NCI-H1105 treated with DMSO at 0.1 percent for 48 hours (cell line): ENCODE results near the gene ZNF423.

Experiments
- DNase-seq: peaks from one replicate; lab custom pipeline; 2025; lab: John Stamatoyannopoulos, UW

Gene ZNF423

DNA sequence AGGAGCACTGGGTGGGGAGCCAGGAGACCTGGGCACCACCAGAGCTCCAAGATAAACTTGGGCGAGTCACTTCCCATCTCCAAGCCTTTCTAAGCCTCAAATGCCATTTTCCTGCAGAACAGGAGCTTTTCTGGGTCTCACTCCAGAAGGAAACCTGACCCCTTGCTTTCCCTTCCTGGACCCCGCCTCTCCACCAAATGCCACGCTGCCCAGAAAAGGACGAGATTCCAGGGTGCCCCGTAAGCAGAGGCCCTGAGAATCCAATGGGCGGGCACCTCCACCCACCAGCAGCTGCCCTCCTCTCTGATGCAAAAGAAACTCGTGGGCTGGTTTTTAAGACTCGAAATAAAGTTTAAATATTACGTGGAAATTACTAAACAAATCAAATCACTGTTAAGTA, 31.3 kb downstream of the ZNF423 start:
- DNase-seq: no peak

- no peak for DNase-seq
Measured at GRCh38 chr16:49822649-49823370, 33.1 kb downstream of the ZNF423 start.

GRCh38 chr16:49821614-49822282, 34.2 kb downstream of the ZNF423 start:
- no peak for DNase-seq

DNA sequence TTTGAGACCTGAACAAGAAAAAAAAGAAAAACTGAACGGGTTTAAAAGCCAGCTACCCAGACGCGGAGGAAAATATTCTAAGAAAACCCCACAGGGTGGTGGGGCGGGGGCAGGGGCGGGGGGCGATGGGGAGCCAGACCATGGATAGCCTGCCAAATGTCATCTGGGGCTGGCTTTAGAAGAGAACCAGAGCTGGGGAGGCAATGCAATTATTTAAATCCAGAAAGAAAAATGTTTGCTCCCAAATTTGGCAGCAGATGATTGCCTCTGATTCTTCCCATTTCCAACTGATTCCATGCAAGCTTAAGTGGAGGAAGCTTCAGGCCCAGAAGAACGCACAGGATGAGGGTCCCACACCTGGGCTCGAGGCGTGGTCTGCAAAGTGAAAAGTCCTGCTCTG, 34.8 kb downstream of the ZNF423 start:
- DNase-seq: no peak

GRCh38 chr16:49817754-49818507, 38.0 kb downstream of the ZNF423 start:
- no peak for DNase-seq

DNA sequence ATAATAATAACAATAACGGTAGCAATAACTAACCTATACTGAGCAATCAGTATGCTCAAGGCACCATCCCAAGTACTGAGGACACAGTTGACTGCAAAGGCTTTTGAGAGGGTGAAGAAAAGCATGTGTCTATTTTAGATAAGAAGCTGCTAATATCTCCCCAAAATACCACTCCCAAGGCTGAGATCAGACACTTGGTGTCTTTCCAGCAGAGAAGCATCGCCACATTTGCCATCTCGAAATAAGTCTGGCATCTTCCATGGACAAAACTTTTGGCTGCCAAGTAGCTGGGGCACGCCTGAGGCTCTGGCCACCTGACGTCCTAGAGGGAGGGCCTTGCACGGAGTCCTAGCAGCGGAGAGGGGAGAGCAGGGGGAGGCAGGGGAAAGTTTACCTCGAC, 39.0 kb downstream of the ZNF423 start:
- no peak for DNase-seq

- DNase-seq: no peak
Measured at GRCh38 chr16:49811644-49812334, 44.1 kb downstream of the ZNF423 start.

DNA sequence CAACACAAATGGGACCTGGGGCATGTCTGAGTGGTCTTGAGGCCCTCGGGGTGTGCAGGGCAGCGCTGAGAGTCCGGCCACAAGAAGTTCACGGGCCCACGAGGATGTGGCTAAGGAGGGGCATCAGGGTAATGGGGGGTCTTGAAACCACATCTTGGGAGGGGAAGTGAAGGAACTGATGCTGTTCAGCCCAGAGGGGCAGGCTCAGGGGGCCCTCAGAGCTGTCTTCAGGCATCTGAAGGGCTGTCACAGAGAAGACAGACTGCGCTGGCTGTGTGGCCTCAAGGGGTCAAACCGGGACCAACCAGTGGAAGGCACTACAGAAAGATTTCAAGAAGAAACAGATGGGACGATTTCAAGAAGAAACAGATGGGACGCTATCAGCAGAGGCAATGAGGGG, 45.1 kb downstream of the ZNF423 start:
- no peak for DNase-seq

GRCh38 chr16:49809561-49809960, 46.4 kb downstream of the ZNF423 start:
- no peak for DNase-seq

- DNase-seq: no peak
Measured at GRCh38 chr16:49809062-49809461, 46.9 kb downstream of the ZNF423 start.

DNA sequence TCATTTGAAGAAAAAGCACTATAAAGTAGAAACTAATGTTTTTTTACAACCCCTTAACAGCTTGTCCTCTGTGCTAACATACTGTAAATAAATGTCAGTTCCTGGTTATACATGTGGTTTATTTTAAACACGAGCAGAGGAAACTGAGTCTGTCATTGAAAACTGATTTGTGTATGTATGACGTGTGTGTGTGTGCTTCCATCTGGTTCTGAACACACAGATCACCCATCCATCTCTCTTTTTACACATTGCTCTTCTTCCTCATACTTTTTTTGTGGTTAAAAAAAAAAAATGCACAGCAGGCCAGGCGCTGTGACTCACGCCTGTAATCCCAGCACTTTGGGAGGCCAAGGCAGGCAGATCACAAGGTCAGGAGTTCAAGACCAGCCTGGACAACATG, 49.5 kb downstream of the ZNF423 start:
- DNase-seq: no peak

GRCh38 chr16:49801290-49801689, 54.6 kb downstream of the ZNF423 start:
- no peak for DNase-seq

GRCh38 chr16:49800876-49801275, 55.0 kb downstream of the ZNF423 start:
- DNase-seq: no peak

GRCh38 chr16:49800441-49800840, 55.5 kb downstream of the ZNF423 start:
- DNase-seq: no peak

DNA sequence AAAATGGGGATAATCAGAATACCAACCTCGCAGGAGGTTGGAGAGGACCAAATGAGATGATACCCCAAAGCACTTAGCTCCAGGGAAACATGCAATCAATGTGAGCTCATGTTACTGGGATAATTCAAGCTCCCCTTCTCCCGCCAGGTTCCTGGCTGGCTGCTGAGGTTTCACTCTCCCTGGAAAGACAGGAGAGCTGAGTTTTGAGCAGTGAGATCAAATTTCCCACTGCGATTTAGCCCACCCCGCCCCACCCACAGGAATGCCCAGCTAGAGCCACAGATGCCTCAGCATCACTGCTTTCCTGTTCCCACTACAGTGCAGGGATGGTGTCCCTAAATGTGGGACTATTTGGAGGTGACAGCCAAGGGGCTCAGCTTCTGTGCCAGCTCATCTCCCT, 56.7 kb downstream of the ZNF423 start:
- peak; percentile 35 for DNase-seq

DNA sequence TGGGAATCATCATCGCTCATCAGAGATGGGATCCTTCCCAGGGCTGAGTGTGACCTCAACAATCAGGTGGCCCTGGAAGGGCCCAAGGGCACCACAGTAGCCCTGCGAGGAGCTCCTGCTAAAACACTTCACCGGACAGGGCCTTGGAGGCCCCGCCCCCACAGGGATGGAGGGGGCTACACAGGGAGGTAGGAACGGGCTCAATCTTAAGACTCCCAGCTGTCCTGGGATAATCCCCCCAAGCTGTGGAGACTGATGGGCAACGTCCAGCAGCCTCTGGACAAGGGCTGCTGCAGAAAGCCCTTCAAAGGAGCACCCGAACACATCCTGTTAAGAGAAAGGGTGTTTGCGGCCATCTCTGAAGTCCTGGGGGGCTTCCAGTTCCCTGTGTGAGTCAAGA, 60.4 kb downstream of the ZNF423 start:
- no peak for DNase-seq

DNA sequence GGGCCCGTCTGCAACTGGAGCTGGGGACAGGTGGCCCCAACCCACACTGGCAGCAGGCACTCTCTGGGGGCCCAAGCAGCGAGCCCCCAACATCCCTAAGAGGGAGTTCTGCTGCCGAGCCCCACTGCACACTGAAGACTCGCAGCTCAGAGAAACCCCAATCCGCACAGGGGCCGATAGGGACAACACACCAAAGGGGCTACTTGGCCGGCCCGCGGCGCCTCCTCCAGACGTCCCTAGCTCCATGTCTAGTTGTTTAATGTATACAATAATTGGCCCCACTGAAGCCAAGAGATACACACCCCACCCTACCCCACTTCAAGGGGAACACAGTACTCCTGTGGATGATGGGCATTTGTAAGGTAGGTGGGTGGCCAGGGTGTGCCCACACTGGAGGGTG, 62.7 kb downstream of the ZNF423 start:
- no peak for DNase-seq

DNA sequence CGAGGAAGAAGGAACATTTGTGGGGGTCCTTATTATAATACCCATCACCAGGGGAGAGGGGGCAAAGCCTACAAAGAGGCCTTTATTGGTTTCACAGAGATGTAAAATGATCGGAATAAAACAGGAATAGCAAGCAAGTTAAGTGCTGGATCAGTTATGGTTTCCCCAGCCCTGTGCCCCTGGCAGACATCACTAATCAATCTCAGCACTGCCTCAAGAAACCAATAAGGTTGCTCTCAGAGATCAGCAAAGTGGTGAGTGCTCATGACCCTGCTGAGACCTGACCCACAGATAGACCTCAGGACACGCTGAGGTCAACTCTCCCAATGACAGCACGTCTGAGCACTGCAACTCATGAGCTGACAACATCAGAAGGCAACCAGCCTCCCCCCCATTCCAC, 66.3 kb downstream of the ZNF423 start:
- DNase-seq: no peak

DNA sequence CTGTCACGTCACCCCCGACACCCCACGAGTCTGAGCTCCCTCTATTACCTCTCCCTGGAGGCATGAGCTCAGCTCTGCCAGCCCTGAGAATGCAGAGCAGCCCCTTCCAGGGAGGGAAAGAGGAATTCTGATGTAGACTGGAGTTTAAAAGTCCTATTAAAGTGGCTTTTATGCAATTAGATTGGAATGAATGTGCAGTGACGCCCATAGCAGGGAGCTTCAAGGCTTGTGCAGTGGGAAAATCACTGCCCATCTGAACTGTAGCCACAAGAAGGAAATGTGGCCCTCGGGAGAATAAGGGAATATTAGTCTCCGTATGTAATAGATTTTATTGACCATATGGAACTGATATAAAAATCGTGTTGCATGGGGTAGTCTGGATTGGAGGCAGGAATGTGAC, 66.9 kb downstream of the ZNF423 start:
- no peak for DNase-seq

DNA sequence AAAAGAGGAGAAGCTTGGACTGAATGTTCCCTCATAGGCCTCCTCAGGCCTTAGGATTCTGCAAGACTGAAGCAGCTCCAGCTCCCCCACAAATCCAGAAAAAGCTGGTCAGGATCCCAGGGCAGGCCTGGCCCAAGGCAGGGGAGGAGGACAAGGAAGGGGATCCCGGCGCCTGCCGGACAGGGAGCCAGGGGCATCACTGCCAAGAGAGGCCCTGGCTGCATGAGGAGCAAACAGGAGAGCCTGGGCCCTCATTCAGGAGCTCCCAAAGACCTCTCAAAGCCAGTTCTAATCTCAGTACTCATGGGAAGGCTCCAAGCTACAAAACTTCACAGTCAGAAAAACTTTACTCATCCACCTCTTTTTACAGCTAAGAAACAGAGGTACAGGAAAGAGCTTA, 67.3 kb downstream of the ZNF423 start:
- DNase-seq: no peak

DNA sequence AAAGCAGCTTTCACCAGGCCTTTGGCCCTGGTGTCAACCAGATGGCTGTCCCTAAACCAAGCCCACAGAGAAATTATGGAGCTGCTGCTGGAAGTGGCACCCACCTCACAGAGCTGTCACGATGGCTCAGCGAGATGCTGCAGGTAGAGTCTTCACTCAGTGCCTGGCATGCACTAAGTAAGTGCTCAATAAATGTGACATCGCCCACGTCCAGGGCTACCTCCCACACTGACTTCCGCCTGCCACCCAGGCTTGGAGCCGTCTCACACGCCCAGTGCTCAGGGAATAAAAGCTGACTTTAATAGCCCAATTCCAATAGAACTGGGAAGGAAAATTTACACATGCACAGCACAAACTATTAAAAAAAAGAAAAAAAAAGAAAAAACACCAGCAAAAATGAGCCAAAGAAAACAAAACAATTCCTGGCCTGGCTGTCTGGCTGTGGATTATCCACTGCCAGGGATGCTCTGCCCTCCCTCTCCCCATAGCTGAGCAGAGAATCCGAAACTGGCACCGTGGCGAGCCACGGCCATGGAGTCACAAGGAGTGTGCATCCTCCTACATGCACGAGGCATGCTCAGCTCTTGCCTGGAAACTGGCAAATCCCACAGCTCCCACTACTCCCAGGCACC, 68.9 kb downstream of the ZNF423 start:
- DNase-seq: no peak

- no peak for DNase-seq
Measured at GRCh38 chr16:49785970-49786369, 69.9 kb downstream of the ZNF423 start.
